Cerebellar nuclear complex (tissue), 1 donor: ENCODE results near the gene TYROBP.
"Not testable (repeated sequence)": the region's sequence is repeated elsewhere in the genome, so short reads cannot be mapped to it uniquely, and the experiment has no call there.

ENCODE experiments used
- DNase-seq, 2 experiments: peaks; one replicate each; lab custom pipeline; 2025; lab: John Stamatoyannopoulos, UW

TYROBP gene

GRCh38 chr19:35899547-35900214 is 8.4 kb downstream of the TYROBP start:
- DNase-seq = peak; percentile 33 to 58

- no peak for DNase-seq
These were observed 9.6 kb downstream of the TYROBP start for GRCh38 chr19:35898499-35898809.

GRCh38 chr19:35897706-35898451 is 10.2 kb downstream of the TYROBP start:
- DNase-seq = no peak

- no peak for DNase-seq
These were observed 11.5 kb downstream of the TYROBP start for GRCh38 chr19:35896643-35897040.

- no peak for DNase-seq
These were observed 12.0 kb downstream of the TYROBP start for GRCh38 chr19:35895911-35896642.

- no peak for DNase-seq
These were observed 13.8 kb downstream of the TYROBP start for GRCh38 chr19:35894342-35894741.

- DNase-seq = not testable (repeated sequence)
These were observed 16.3 kb downstream of the TYROBP start for GRCh38 chr19:35891819-35892218.

GRCh38 chr19:35890113-35890650 is 17.9 kb downstream of the TYROBP start:
- DNase-seq = no peak

GRCh38 chr19:35889370-35890112 is 18.6 kb downstream of the TYROBP start:
- no peak for DNase-seq

GRCh38 chr19:35888398-35888797 is 19.7 kb downstream of the TYROBP start:
- DNase-seq = no peak

GRCh38 chr19:35887197-35887596 is 20.9 kb downstream of the TYROBP start:
- DNase-seq = no peak

GRCh38 chr19:35885904-35886303 is 22.2 kb downstream of the TYROBP start:
- DNase-seq = no peak

GRCh38 chr19:35885225-35885738 is 22.8 kb downstream of the TYROBP start:
- DNase-seq = no peak

GRCh38 chr19:35883882-35884281 is 24.2 kb downstream of the TYROBP start:
- no peak for DNase-seq

- DNase-seq = peak; percentile 61 to 87
These were observed 25.8 kb downstream of the TYROBP start for GRCh38 chr19:35882114-35882832.

GRCh38 chr19:35879770-35880317 is 28.3 kb downstream of the TYROBP start:
- peak in 1 of 2 experiments; percentile 14 for DNase-seq

GRCh38 chr19:35879068-35879467 is 29.0 kb downstream of the TYROBP start:
- DNase-seq = no peak

- no peak for DNase-seq
These were observed 33.6 kb downstream of the TYROBP start for GRCh38 chr19:35874392-35874930.

- no peak for DNase-seq
These were observed 35.9 kb downstream of the TYROBP start for GRCh38 chr19:35872180-35872579.

- no peak for DNase-seq
These were observed 36.5 kb downstream of the TYROBP start for GRCh38 chr19:35871611-35872010.

GRCh38 chr19:35870798-35871197 is 37.3 kb downstream of the TYROBP start:
- no peak for DNase-seq
